ENCODE data around the gene CIB4. TPM values are rescaled to one million over a fixed set of nuclear protein-coding genes. Genes with fewer than 3 reads are reported as not detected.

The CIB4 gene
- total RNA-seq, 1 donor from 2014 or later, result not detected

Other genes starting within 250 kb of the CIB4 start
- 0.25 TPM in 1 of 2 replicates, not detected in the other for gene DRC1, start 239.4 kb downstream of the CIB4 start, total RNA-seq
- under 0.01 and 0.15 TPM in 2 replicates for gene OTOF, start 163.2 kb downstream of the CIB4 start, total RNA-seq
- gene KCNK3, start 51.4 kb upstream of the CIB4 start, total RNA-seq, result 9.6 and 13.7 TPM in 2 replicates
- gene SLC35F6, start 122.9 kb upstream of the CIB4 start, total RNA-seq, result 41.3 and 62.2 TPM in 2 replicates
- 0.50 and 5.6 TPM in 2 replicates for gene CENPA, start 144.7 kb upstream of the CIB4 start, total RNA-seq
- gene DPYSL5, start 206.8 kb upstream of the CIB4 start, total RNA-seq, result not detected in 2 replicates